SK-N-SH (cell line): Measurements from ENCODE around the gene MAPK1. TPM values are rescaled to one million over a fixed set of nuclear protein-coding genes. Genes with fewer than 3 reads are reported as not detected.

ENCODE experiments used
- CTCF ChIA-PET: fragments of 300-600, 350-600 bp; formaldehyde crosslinking; extraction: SDS; loops from one replicate; lab custom pipeline; 2021; lab: Yijun Ruan, JAX
- POLR2A ChIA-PET: fragments of 350-600 bp; sonication (Branson Sonifier 250); formaldehyde crosslinking; extraction: SDS; loops from one replicate; lab custom pipeline; 2020; ENCODE audit warnings: antibody characterized with exemption, inconsistent platforms; lab: Yijun Ruan, JAX
- DNase-seq: peaks from one replicate; pipeline ENCODE4 v3.0.0; 2012
- H2AFZ ChIP-seq: fragments of 200-600 bp; sonication (generic); 2 replicates; pipeline ENCODE4 v1.8.1; 2016; ENCODE audit warnings: antibody characterized with exemption, mild to moderate bottlenecking, low read depth
- H3F3A ChIP-seq: fragments of 200-600 bp; sonication (generic); replicated peaks from 2 replicates; pipeline ENCODE3; 2016; ENCODE audit warnings: antibody characterized with exemption, mild to moderate bottlenecking; ENCODE audit not compliant: insufficient read depth
- H3K27ac ChIP-seq, 2 experiments: fragments of 200-500 bp in 1 of 2; fragments of 200-600 bp in 1 of 2; sonication (Bioruptor generic) in 1 of 2; sonication (generic), shearing (Covaris generic) in 1 of 2; 2 replicates each; pipeline versions ENCODE4 v1.5.1 to v1.6.1; 2014 to 2016; ENCODE audit warnings: low read depth in 2 of 2, inconsistent platforms in 1 of 2, low read length in 1 of 2, mild to moderate bottlenecking in 1 of 2, mixed read lengths in 1 of 2
- H3K27me3 ChIP-seq: fragments of 200-600 bp; sonication (generic), shearing (Covaris generic); 2 replicates; pipeline ENCODE4 v1.6.1; 2016; ENCODE audit warnings: mixed run types; ENCODE audit not compliant: insufficient read depth
- H3K36me3 ChIP-seq, 2 experiments: fragments of 200-500 bp in 1 of 2; fragments of 200-600 bp in 1 of 2; sonication (Bioruptor generic) in 1 of 2; sonication (generic) in 1 of 2; replicated peaks in 1 of 2; 2 replicates each; pipeline versions ENCODE3 to v1.5.1; 2014 to 2016; ENCODE audit warnings: low read length in 1 of 2, mild to moderate bottlenecking in 1 of 2; ENCODE audit not compliant: insufficient read depth in 2 of 2, control insufficient read depth in 1 of 2
- H3K4me1 ChIP-seq, 2 experiments: fragments of 200-500 bp in 1 of 2; fragments of 200-600 bp in 1 of 2; sonication (Bioruptor generic) in 1 of 2; sonication (generic), shearing (Covaris generic) in 1 of 2; 2 replicates each; pipeline versions ENCODE4 v1.5.1 to v1.6.1; 2014 to 2016; ENCODE audit warnings: low read depth in 1 of 2, low read length in 1 of 2, mixed run types in 1 of 2; ENCODE audit not compliant: insufficient read depth in 2 of 2, control insufficient read depth in 1 of 2
- H3K4me2 ChIP-seq: fragments of 200-600 bp; sonication (generic), shearing (Covaris generic); 2 replicates; pipeline ENCODE4 v1.6.1; 2017; ENCODE audit warnings: mixed run types
- H3K4me3 ChIP-seq, 2 experiments: fragments of 200-500 bp in 1 of 2; fragments of 200-600 bp in 1 of 2; sonication (Bioruptor generic) in 1 of 2; sonication (generic), shearing (Covaris generic) in 1 of 2; 2 replicates each; pipeline versions ENCODE4 v1.5.1 to v1.8.1; 2014 to 2016; ENCODE audit warnings: low read depth in 2 of 2, inconsistent platforms in 1 of 2, low read length in 1 of 2, mild to moderate bottlenecking in 1 of 2, mixed read lengths in 1 of 2, moderate library complexity in 1 of 2
- H3K79me2 ChIP-seq: fragments of 200-600 bp; sonication (generic); 2 replicates; pipeline ENCODE4 v1.8.1; 2017; ENCODE audit warnings: mild to moderate bottlenecking; ENCODE audit not compliant: insufficient read depth
- H3K9ac ChIP-seq: fragments of 200-600 bp; sonication (generic); 2 replicates; pipeline ENCODE4 v1.6.1; 2017; ENCODE audit warnings: mixed run types
- H3K9me2 ChIP-seq: fragments of 200-600 bp; sonication (generic); 2 replicates; pipeline ENCODE4 v1.6.1; 2017; ENCODE audit warnings: mixed run types
- H3K9me3 ChIP-seq: fragments of 200-600 bp; sonication (generic); 2 replicates; pipeline ENCODE4 v1.6.1; 2017; ENCODE audit warnings: mixed run types, mild to moderate bottlenecking, moderate library complexity
- H4K20me1 ChIP-seq: fragments of 200-600 bp; sonication (generic); 2 replicates; pipeline ENCODE4 v1.6.1; 2017; ENCODE audit warnings: mild to moderate bottlenecking, mixed run types; ENCODE audit not compliant: insufficient read depth
- CHD2 ChIP-seq: fragments of 150-350 bp; IDR thresholded peaks from 2 replicates; pipeline ENCODE4 v1.6.1; 2018; ENCODE audit warnings: low read length; ENCODE audit not compliant: partially characterized antibody
- CTCF ChIP-seq: fragments of 200-600 bp; sonication (generic); IDR thresholded peaks from 2 replicates; pipeline ENCODE4 v1.6.1; 2017; ENCODE audit warnings: antibody characterized with exemption, mild to moderate bottlenecking, moderate library complexity
- EP300 ChIP-seq, 2 experiments: IDR thresholded peaks; 2 replicates each; pipeline versions ENCODE4 v1.4.0 to v1.6.1; 2012; ENCODE audit warnings: borderline replicate concordance in 1 of 2, low read depth in 1 of 2, low read length in 1 of 2
- GATA2 ChIP-seq: sonication (generic); formaldehyde crosslinking; IDR thresholded peaks from 2 replicates; pipeline ENCODE4 v1.5.0; 2020; ENCODE audit warnings: mild to moderate bottlenecking, missing genetic modification reagents
- JUND ChIP-seq: IDR thresholded peaks from 2 replicates; pipeline ENCODE4 v1.4.0; 2012
- MXI1 ChIP-seq: IDR thresholded peaks from 2 replicates; pipeline ENCODE4 v1.6.1; 2012; ENCODE audit warnings: mild to moderate bottlenecking, low read depth, low read length, improper control_type of control experiment
- PBX3 ChIP-seq: IDR thresholded peaks from 2 replicates; pipeline ENCODE4; 2012
- RAD21 ChIP-seq: IDR thresholded peaks from 2 replicates; pipeline ENCODE4 v1.6.1; 2012; ENCODE audit warnings: mild to moderate bottlenecking, low read length
- REST ChIP-seq: IDR thresholded peaks from 2 replicates; pipeline ENCODE4 v1.6.1; 2012; ENCODE audit warnings: mild to moderate bottlenecking, low read depth, low read length, moderate library complexity
- RFX5 ChIP-seq: IDR thresholded peaks from 2 replicates; pipeline ENCODE4 v1.6.1; 2012; ENCODE audit warnings: mild to moderate bottlenecking, improper control_type of control experiment, low read length
- RXRA ChIP-seq: IDR thresholded peaks from 2 replicates; pipeline ENCODE4 v1.4.0; 2012; ENCODE audit warnings: low read depth, mild to moderate bottlenecking, borderline replicate concordance
- SMC3 ChIP-seq: IDR thresholded peaks from 2 replicates; pipeline ENCODE4 v1.6.1; 2012; ENCODE audit warnings: low read depth, low read length, improper control_type of control experiment
- TEAD4 ChIP-seq: IDR thresholded peaks from 2 replicates; pipeline ENCODE4 v1.4.0; 2012; ENCODE audit warnings: mild to moderate bottlenecking, borderline replicate concordance; ENCODE audit not compliant: insufficient read depth
- USF1 ChIP-seq: IDR thresholded peaks from 2 replicates; pipeline ENCODE4 v1.4.0; 2012; ENCODE audit warnings: low read depth, borderline replicate concordance
- USF2 ChIP-seq: fragments of 150-350 bp; IDR thresholded peaks from 2 replicates; pipeline ENCODE4 v1.6.1; 2017; ENCODE audit warnings: antibody characterized with exemption, low read length, low read depth, borderline replicate concordance
- WGBS: methylation state at CpG from one replicate; pipeline ENCODE4 v1.1.6; 2017; ENCODE audit warnings: low lambda C conversion rate; 5-methylcytosine and 5-hydroxymethylcytosine counted together
- polyA plus RNA-seq, 3 experiments: library from polyadenylated mRNA; depleted of rRNA; stranded (reverse); fragments of >200 nt; gene quantifications; 2 replicates each; pipeline ENCODE4 v1.2.3, GENCODE V29; 2012

The MAPK1 gene
- polyA plus RNA-seq, 1 of the 3 experiments (the other 2 are of a cell fraction): 25.6 TPM

GRCh38 chr22:21712751-21713427 lies 154.6 kb downstream of the MAPK1 start:
- H3K4me2 ChIP-seq: peak overlapping the region; percentile 41; the same call in 1 of the 2 replicates
- POLR2A ChIA-PET: interaction anchor here (1.0 kb wide), 1 partner anchor 23 kb away, joined by 3 read pairs; no protein-coding TSS in a partner anchor

GRCh38 chr22:21711851-21712250 lies 155.6 kb downstream of the MAPK1 start:
- Histone ChIP-seq H3K4me3 (no peak overlapping the region), H3K9me2 (no peaks in the 10 kb centered on the region), H3K4me2 (no peak overlapping the region), H3K27me3 (no peaks in the 10 kb centered on the region), H3K27ac (no peak overlapping the region), H3K9ac (no peak overlapping the region), H3K36me3 (no peaks in the 10 kb centered on the region), H3F3A (no peaks in the 10 kb centered on the region), H2AFZ (no peak overlapping the region), H3K9me3 (no peaks in the 10 kb centered on the region), H4K20me1 (no peaks in the 10 kb centered on the region), H3K79me2 (no peaks in the 10 kb centered on the region), H3K4me1 (peaks cover 0 to 16% of the 10 kb centered on the region in 2 experiments; a peak in 1 of 4 replicates)
- no peak for DNase-seq
- ChIA-PET POLR2A (no interaction called here), CTCF (interaction anchor here (1.5 to 8.7 kb wide), 3 partner anchors 12 to 241 kb away, joined by 4 to 90 read pairs (median 6); partner anchors contain the start of gene PPM1F)
- 86% methylated on average over 4 of the region's 4 CpGs for WGBS
- no peak for TF ChIP-seq RFX5
- no peak for TF ChIP-seq SMC3
- TF ChIP-seq REST: no peak
- no peak for TF ChIP-seq RAD21
- no peak for TF ChIP-seq JUND
- TF ChIP-seq RXRA: no peak
- no peak for TF ChIP-seq PBX3
- TF ChIP-seq USF1: no peak
- no peak for TF ChIP-seq USF2
- no peak for TF ChIP-seq TEAD4
- TF ChIP-seq EP300 (IDR thresholded peaks at IDR 0.05; ENCODE audit: borderline replicate concordance in 1 of 2, low read depth in 1 of 2, low read length in 1 of 2): no peak

More at GRCh38 chr22:21712751-21713427, 154.6 kb downstream of the MAPK1 start:
- H3F3A ChIP-seq: no peaks in the 10 kb centered on the region
- no peak for TF ChIP-seq GATA2 (CRISPR knock-in tag)
- peak; percentile 63 for TF ChIP-seq CHD2
- peak; percentile 79 for TF ChIP-seq MXI1
- TF ChIP-seq CTCF: peak; percentile 83
- peak; percentile 89 for TF ChIP-seq SMC3
- peak; percentile 83 for TF ChIP-seq RAD21
- H3K27ac ChIP-seq: no peak overlapping the region
- CTCF ChIA-PET: interaction anchor here (0.7 to 8.7 kb wide), 9 partner anchors 15 to 240 kb away, joined by 3 to 90 read pairs (median 4); partner anchors contain the start of genes PPM1F and YPEL1
- peak overlapping the region; percentile 66; the same call in 1 of the 2 replicates for H2AFZ ChIP-seq
- no peaks in the 10 kb centered on the region for H3K36me3 ChIP-seq
- H4K20me1 ChIP-seq: no peaks in the 10 kb centered on the region
- H3K4me3 ChIP-seq: no peak overlapping the region
- DNase-seq: peak; percentile 88
- H3K9me2 ChIP-seq: no peaks in the 10 kb centered on the region
- no peaks in the 10 kb centered on the region for H3K9me3 ChIP-seq
- H3K4me1 ChIP-seq: peaks cover 0 to 14% of the 10 kb centered on the region in 2 experiments; a peak in 1 of 4 replicates
- WGBS: 26% methylated on average over 14 of the region's 14 CpGs
- no peaks in the 10 kb centered on the region for H3K79me2 ChIP-seq
- H3K27me3 ChIP-seq: no peaks in the 10 kb centered on the region
- H3K9ac ChIP-seq: no peak overlapping the region
